GM11168 (cell line): Measurements from ENCODE around the gene HOXB3.
"Not testable (repeated sequence)": the region's sequence is repeated elsewhere in the genome, so short reads cannot be mapped to it uniquely, and the experiment has no call there.

Experiments used
- in situ Hi-C: fragments of 300-500 bp; cut with MboI; formaldehyde crosslinking; loops from one replicate; pipeline ENCODE4 v1.12.0; 2022; ENCODE audit warnings: low sequenced_read_pairs; ENCODE audit not compliant: unreplicated experiment

HOXB3 gene

DNA sequence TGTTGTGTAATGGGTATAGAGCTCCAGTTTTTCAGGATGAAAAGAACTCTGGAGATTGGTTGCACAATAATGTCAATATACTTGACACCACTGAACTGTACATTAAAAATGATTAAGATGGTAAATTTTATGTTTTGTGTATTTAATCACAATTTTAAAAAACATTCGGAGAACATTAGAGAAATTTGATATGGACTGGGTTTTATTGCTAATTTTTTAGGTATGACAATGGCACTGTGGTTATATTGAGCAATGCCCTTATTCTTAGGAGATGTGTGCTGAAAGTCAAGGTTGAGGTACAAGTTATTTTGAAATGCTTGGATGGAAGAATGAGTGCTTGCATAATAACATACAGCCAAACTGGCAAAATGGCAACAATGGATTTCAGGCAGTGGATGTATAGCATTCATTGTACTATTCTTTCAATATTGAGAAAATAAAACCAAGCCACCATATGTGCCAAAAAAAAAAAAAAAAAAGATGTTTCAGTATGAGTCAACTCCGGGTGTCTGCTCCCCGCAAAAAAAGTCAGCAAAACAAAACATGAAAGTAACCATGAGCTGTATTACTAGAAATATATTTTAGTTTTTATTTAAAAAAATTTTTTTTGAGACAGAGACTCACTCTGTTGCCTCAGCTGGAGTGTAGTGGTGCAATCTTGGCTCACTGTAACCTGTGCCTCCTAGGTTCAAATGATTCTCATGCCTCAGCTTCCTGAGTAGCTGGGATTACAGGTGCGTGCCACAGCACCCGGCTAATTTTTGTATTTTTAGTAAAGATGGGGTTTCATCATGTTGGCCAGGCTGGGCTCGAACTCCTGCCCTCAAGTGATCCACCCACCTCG is 79.1 kb downstream of the HOXB3 start:
- in situ Hi-C loops, result no loop called here

DNA sequence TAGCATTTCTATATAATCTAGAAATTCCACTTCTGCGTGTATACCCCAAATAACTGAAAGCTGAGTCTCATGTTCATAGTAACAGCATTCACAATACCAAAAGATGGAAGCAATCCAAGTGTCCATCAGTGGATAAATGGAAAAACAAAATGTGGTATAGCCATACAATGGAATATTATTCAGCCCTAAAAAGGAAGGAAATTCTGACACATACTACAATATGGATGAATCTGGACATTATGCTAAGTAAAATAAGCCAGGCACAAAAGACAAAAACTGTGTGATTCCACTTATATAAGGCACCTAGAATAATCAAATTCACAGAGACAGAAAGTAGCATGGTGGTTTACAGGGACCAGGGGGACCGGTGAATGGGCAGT is 79.7 kb downstream of the HOXB3 start:
- in situ Hi-C loops, result no loop called here

DNA sequence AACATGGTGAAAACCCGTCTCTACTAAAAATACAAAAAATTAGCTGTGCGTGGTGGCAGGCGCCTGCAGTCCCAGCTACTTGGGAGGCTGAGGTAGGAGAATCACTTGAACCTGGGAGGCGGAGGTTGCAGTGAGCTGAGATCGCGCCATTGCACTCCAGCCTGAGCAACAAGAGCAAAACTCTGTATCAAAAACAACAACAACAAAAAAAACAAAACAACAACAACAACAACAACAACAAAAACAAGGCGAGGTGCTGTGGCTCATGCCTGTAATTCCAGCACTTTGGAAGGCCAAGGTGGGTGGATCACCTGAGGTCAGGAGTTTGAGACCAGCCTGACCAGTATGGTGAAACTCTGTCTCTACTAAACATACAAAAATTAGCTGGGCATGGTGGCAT is 80.3 kb downstream of the HOXB3 start:
- in situ Hi-C loops, result not testable (repeated sequence)

DNA sequence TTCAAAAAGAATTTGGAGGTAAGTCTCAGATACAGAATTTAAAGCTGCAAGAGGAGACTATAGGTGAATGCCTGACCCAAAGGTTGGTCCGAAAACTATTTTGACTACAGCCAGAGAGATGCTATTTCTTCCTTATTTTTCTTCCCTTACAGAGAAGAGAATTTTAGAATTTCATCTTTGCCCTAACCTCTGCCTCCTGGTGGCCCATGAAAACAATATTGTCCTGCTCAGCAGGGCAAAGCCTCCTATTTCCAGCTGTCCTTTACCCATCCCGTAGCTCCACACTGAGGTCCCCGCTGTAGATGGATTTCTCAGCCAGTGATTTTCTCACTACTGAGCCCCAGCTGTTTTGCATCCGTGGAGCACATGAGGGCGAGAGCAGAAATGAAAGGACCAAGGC is 83.8 kb downstream of the HOXB3 start:
- in situ Hi-C loops, result no loop called here

DNA sequence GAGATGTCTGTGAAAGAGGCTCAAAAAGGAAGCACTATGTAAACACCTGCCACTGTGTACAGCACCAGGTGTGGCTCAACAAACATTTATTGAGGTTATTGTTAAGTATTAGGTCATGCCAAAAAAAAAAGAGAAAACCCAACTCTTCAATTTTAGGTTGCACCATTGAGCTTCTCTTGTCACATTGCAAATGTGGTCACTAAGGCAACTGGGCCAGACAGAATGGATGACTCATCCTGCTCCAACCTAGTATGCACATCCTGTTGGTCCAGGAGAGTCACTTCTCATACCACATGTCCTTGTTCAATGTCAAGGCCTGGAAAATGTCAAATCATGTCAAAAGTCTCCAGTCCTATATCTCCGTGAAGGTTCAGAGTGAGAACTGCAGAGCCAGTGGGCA is 84.3 kb downstream of the HOXB3 start:
- in situ Hi-C loops, result no loop called here

DNA sequence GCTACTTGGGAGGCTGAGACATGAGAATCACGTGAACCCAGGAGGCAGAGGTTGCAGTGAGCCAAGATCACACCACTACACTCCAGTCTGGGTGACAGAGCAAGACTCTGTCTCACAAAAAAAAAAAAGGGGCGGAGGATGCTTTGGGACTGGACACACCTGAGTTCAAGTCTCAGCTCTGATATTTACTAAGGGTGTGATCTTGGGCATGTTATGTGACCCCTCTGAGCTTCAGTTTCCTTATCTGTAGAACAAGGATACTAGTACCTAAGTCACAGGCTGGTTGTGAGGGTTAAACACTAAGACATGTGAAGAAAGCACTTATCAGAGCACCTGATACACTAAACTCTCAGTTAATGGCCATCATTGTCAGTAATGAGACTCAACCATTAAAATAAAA is 85.1 kb downstream of the HOXB3 start:
- in situ Hi-C loops, result loop anchor here (5.0 kb wide), 1 partner anchor 32 kb away; no protein-coding TSS in a partner anchor

DNA sequence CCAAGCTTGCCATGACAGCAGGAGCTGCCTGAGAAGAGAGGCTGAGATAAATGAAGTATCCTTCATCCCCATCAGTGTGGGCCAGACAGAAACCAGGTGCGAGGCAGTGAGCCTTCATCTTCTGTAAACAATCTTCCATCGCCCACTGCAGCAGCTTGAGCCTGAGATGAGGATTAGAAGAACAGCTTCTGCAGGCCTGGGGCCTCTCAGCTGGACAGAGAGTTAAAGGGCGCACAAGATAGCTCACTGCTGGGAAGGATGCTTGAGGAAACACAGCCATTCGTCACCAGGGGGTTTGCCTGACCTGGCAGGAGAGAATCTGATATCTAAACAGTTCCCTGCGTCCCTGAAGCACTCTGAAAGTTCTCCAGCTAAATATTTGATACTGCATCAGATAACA is 86.3 kb downstream of the HOXB3 start:
- in situ Hi-C loops, result loop anchor here (5.0 kb wide), 1 partner anchor 34 kb away; no protein-coding TSS in a partner anchor

DNA sequence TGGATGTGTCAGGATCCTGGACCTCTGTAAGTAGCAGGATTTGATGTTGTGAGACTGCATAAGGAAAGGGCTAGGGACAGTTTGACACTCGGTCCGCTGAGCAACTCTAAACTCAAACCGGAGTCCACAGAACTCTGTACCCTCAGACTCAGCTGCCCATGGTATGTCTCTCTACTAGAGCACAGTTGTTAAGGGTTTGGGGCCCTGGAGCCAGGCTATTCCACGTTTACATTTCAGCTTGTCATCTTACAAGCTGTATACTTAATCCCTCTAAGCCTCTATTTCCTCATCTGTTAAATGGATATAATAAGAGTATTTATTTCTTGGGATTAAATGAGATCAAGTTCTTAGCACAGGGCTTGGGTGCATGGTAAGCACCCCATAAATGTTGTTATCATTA is 87.1 kb downstream of the HOXB3 start:
- in situ Hi-C loops, result loop anchor here (5.0 kb wide), 1 partner anchor 34 kb away; no protein-coding TSS in a partner anchor

DNA sequence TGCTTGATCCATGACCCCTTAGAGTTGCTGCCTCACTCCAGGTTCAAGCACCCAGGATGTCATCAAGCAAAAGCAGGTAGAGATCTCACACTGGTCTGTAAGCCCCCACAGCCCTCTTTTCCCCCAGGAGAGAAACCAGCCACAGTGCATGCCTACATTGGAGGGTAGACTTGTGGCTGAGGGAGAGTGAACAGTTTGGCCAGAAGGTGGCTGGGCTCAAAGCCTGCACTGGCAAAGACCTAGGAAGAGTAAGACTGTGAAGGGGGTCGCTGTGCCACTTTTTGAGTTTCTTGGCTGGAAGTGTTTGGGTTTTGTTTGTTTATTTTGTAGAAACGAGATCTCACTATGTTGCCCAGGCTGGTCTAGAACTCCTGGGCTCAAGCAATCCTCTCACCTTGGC is 87.7 kb downstream of the HOXB3 start:
- in situ Hi-C loops, result loop anchor here (5.0 kb wide), 1 partner anchor 35 kb away; no protein-coding TSS in a partner anchor

DNA sequence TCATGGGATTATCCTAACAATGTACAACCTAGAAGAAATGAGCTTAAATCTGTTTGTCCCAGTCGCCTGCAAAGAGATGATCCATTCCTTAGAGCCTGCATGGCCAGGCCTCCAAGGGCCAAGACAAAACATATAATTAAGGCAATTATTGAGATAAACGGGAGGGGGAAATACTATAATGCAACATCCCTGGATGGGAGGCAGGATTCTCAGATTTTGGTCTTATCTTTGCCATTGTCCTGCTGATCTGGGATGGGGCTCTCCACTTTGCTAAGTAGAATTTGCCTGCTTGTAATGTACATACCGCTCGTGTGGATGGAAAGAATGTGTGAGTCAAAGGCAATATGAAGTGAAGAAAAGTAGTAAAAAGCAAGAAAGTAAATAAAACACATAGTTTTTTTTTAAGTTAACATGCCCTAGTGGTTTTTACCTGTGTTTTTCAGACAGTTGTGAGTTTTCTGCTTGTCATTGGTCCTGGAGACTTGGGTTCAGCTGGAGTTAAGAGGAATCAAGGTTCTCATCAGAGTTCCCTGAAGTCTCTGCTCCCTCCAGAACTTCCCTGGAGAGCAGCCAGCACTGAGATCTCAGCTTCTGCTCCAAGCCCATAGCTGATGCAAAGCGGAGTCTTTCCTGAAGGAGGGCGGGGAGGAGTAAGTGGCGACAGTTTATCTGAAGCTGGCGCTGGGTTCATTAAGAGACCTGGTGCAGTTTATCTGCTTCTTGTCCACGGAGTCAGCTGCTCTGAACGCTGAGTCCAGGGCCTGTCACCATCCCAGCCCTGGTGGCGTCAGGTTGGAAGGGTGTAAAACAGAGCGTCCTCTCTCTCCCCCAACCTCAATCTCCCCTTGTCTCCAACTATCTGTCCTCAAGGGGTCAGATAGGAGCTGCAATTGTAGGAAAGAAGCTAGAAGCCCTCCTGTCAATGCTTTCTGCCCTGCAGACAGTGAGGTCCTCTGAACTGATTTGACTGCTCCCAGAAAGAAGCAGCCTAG is 89.3 kb downstream of the HOXB3 start:
- in situ Hi-C loops, result loop anchor here (5.0 kb wide), 1 partner anchor 37 kb away; no protein-coding TSS in a partner anchor

DNA sequence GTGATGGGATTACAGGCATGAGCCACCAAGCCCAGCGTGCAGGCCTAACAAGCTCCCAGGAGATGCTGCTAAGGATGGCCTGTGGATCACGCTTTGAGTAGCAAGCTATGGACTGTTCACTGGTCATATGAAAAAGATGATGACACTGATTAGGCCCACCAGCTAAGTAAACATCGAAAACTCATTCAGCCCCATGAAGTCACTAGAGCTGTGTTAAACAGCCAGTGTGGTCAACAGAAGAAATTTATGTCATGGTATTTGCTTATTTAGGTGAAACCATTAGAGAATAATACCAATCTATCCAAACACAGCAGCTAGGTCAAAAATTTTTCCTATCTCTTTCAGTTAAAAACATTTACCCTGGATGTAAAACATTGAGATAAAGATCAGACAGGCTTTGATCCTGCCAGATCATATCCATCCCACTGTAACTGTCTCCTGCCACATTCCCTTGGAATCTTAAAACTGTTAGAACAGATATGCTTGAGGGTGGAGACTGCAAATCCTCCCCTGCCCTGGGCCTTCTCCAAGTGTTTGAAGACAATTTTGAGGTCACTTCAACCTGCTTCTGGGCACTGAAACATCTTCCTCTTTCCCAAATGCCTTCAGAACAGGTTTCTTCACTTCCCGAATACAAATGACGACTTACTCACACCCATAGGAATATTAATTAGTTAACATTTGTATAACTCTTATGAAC is 90.2 kb downstream of the HOXB3 start:
- in situ Hi-C loops, result loop anchor here (5.0 kb wide), 1 partner anchor 37 kb away; no protein-coding TSS in a partner anchor

DNA sequence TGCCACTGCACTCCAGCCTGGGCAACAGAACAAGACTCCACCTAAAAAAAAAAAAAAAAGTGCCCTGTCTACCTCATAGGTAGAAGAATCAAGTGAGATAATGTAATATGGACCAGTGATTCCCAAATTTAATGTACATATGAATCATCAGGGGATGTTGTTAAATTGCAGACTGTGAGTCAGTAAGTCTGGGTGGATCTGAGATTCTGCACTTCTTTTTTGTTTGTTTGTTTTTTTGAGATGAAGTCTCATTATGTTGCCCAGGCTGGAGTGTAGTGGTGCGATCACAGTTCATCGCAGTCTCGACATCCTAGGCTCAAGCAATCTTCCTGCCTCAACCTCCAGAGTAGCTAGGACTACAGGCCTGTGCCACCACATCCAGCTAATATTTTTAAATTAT is 90.8 kb downstream of the HOXB3 start:
- in situ Hi-C loops, result no loop called here
